Measurements from ENCODE around the gene ZNF644.
A peak's percentile ranks its signal among the peaks of the same experiment; 100 is the strongest.

ZNF644 gene

DNA sequence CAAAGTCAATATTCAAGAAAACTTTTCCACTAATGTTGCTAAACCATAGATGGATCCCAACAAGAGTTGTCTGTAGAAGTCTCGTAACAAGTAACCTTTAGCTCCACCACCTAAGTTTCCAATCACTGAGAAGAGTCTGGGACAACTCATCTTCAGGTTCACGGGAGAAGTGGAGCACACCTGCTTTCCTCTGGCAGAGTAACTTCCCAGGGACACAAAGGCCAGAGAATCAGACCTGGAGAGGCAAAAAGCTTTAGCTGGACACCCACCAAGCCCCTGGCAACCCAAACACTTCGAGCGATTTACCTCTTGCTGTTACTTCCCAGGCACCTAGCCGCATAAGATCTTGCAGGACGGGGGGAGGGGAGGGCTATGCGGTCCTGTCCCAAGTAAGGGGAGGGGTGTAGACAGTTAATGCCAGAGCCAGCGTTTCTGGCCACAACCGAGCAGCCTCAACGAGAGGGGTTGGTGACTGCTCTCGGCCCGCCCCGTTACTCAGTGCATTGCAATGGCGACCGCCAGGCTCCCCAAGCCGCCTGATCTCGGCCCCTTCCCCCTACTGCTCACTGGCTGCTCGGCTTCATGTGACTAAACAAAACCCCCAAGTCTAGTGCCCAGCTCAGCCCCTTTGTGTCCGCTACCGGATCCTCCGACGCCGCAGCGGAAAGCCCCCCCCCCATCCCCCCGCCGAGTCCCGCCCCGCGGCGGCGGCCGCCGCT is 709 bp downstream of the ZNF644 start:
- DNase-seq (peak; percentile 76), ATAC-seq (peak; percentile 65)

DNA sequence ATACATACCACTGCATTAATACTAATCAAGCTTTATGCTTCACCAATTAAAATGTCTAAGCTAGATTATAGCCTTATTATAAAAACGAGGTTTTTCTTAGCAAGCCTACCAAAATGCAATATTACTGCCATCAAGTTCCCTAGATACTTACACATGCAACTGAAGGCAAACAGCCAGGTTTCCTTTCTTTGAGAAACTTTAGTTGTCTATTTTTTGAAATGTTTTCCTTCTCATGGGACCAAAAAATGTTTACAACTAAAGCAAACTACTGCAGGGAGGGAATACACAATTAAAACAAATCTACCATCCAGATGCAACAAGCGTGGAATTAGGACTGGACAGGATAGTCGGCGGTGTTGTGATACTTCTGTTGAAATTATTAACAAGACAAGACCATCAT is 1.3 kb downstream of the ZNF644 start:
- no peak for ATAC-seq
- no peak for DNase-seq

DNA sequence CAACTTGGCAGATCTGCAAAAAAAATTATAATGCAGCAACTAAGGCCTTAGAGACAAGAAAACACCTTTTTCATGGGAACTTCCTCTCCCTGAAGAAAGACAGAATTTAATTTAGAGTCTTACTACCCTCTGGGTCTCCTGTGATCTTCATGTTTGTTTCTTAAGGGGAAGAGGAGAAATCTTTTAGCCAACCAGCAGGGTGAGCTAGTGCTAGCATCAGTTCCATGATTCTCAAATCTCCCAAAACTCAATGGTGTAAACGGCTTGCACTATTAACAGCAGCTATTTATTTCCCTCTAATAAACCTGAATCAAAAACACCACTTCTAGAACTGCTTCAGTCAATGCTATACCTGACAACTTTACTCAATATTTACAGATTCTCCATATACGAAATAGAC is 3.8 kb downstream of the ZNF644 start:
- ATAC-seq, result no peak
- no peak for DNase-seq

DNA sequence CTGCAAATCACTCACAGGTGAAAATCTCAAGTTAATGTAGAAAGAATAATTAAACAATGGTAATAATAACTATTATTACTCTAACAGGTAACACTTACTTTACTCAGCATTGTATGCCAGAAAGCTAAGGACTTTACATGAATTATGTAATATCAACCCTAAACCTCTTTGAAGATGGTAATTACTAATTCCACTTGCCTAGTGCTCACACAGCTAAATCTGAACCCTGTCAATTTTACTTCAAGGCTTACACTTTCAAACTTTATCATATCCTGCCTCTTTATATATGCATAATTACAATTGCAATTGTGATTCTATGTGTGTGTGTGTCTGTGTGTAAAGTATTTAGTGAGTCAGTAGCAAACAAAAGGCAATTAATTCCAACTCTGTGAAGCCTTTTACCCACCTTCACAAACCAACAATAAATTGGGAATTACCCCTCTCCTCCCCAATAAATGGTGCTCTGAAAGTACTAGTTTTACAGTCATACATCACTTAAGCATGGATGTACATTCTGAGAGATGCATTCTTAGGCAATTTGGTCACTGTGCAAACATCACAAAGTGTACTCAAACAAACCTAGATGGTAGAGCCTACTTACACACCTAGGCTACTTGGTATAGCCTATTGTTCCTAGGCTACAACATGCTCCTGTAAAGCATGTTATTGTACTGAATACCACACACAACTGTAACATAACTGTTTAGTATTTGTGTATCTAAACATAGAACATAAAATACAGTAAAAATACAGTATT is 5.9 kb downstream of the ZNF644 start:
- ATAC-seq, result no peak
- DNase-seq, result no peak

DNA sequence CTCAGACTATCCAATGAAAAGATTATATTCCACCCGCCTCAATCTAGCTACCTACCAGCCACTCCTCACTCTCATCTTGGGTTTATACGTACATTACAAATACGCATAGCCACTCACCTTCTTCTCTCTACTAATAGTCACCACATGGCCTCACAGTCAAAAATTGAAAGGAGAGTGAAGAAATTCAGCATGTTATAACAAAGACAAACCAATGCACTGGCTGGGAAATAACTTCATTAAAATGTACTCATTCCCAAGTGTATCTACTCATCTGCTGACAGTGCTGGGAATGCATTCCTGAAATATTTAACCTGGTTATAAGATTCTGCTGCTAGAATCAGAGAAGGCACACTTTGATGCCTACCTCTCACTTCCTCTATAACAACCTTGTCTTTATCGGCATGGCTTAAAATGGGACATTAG is 6.5 kb downstream of the ZNF644 start:
- ATAC-seq (no peak), DNase-seq (no peak)

DNA sequence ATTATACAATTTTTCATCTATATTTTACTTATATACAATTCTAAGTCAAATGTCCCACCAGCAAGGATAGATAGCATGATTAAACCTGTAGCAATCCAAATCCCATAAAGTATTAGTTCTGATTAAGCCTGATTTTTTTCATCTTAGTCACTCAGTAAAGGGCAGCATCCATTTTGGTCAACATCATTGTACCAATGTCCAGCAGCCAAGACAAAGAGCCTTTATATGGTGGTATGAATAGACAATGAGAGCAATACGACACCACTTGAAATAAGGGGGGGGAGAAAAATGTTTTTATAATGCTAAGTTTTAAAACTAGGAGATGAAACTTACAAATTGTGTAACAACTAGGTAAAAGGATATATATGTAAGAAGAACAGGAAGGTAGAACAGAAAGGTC is 7.4 kb downstream of the ZNF644 start:
- no peak for ATAC-seq
- DNase-seq, result no peak

DNA sequence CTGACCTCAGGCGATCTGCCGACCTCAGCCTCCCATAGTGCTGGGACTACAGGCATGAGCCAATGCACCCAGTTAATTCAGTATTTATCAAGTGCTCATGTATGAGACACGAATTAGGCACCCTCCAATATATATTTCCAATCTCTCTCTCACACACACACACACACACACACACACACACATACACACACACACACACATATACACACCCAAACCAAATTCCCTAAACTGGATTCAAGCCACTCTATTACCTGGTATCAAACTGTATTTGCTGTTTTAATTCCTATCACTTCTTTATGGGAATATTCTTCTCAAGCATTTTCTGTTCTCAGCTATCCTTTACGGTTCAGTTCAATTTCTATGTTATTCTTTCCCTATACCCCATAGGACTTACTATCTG is 8.5 kb downstream of the ZNF644 start:
- ATAC-seq (no peak), DNase-seq (no peak)

DNA sequence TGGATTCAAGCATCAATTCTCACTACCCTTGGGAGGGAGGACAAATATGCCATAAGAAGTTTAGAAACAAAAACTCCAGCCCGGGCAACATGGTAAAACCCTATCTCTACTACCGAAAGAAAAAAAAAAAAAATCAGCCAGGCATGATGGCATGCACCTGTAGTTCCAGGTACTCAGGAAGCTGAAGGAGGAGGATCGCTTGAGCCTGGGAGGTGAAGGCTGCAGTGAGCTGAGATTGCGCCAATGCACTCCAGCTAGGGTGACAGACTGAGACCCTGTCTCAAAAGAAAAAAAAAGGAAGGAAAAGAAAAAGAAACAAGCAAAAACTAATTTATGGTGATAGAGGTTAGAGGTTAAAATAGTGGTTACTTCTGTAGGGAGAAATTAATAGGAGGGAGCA is 9.6 kb downstream of the ZNF644 start:
- no peak for DNase-seq
- no peak for ATAC-seq

DNA sequence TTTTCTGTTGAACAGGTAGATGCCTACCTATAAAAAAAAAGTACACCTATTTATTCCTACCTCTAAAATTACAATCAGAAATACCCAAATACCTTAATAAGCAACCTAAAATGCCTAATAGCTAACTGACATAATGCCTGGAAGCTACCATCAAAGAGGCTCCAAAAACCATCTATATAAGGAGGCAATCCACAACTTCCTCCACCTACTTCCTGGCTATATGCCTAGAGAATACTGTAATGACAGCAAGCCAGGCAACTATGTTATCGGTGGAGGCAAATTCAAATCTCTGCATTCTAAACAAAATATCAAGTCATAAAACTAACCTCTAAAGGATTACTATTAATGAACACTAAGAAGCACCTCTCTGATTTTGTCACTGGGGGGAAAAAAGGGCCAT is 10.1 kb downstream of the ZNF644 start:
- ATAC-seq (no peak), DNase-seq (no peak)

DNA sequence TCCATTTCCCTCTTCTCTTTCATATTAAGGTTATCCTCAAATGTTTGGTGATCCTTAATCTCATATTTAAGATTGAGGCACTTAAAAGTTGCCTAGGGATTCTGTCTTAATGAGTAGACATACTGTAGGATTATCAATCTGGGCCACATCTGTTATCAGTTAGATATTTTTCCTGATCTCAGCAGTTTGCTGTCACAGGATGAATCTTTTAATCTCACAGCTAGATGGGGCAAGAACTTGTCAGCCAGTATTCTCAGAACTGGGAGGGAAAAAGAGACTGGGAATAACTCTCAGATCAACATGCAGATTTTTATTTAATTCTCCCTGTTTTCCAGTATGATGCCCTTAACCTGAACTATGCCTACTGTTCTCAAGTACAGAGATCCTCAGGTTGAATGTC is 14.0 kb downstream of the ZNF644 start:
- ATAC-seq, result no peak

DNA sequence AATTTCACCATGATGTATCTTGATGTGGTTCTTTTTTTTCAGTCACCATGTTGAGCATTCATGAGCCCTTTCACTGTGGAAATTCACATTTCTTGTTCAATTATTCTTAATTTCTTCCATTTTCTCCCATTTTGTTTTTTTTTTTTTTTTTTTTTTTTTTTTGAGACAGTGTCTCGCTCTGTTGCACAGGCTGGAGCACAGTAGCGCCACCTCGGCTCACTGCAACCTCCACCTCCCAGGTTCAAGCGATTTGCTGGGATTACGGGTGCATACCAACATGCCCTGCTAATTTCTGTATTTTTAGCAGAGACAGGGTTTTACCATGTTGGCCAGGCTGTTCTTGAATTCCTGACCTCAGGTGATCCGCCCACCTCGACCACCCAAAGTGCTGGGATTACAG is 14.7 kb downstream of the ZNF644 start:
- ATAC-seq (no peak), DNase-seq (no peak)

More for the DNA sequence above, 14.0 kb downstream of the ZNF644 start:
- no peak for DNase-seq

DNA sequence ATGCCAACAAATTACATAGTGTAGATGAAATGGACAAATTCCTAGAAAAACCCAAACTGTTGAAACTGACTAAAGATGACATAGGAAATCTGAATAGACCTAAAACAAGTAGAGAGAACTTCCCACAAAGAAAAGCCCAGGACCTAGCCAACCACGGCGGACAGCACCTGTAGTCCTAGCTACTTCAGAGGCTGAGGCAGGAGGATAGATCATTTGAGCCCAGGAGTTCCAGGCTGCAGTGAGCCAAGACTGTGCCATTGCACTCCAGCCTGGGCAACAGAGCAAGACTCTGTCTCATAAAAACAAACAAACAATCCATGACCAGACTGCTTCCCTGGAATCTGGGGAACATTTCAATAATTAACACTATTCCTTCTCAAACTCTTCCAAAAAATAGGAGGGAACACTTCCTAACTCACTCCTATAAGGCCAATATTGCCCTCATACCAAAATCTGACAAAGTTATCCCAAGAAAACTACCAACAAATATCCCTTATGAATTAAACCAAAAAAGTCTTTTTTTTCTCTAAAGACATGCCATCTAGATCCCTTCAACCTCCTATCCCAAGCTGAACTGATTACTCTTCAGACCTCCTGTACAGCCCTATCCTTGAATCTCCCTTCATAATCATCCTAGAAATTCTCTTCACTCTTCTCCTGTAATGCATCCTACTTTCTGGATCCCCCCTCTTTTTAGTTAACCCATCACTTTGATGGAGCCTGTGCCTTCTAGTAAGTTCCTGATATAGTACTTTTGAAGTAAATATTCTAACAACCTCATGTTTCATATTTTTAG is 15.5 kb downstream of the ZNF644 start:
- DNase-seq, result no peak
- ATAC-seq, result no peak

DNA sequence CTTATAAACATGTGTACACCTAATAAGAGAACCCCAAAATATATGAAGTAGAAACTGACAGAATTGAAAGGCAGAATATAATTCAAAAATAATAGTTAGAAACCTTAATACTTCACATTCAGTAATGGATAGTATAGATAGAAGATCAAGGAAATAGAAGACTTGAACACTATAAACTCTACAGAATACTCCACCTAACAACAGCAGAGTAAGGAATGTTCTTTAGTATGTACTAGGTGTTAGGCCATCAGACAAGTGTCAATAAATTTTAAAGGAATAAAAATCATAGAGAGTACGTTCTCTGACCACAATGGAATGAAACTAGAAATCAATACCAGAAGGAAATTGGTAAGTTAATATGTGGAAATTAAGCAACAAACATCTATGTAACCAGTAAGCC is 16.6 kb downstream of the ZNF644 start:
- DNase-seq (no peak), ATAC-seq (no peak)

DNA sequence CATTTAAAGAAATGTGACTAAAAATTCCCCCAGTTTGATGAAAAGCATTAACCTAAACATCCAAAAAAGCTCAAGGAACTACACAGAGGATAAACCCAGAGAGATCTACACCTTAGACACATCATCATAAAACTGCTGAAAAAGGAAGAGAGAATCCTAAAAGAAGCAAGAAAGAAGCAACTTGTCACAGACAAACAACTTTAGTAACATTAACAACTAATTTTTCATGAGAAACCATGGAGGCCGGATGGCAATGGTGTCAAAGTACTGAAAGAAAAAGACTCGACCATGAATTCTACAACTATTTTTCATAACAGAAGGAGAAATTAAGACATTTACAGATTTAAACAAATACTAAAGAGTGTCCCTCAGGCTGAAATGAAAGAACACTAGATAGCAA is 17.7 kb downstream of the ZNF644 start:
- no peak for ATAC-seq
- no peak for DNase-seq

DNA sequence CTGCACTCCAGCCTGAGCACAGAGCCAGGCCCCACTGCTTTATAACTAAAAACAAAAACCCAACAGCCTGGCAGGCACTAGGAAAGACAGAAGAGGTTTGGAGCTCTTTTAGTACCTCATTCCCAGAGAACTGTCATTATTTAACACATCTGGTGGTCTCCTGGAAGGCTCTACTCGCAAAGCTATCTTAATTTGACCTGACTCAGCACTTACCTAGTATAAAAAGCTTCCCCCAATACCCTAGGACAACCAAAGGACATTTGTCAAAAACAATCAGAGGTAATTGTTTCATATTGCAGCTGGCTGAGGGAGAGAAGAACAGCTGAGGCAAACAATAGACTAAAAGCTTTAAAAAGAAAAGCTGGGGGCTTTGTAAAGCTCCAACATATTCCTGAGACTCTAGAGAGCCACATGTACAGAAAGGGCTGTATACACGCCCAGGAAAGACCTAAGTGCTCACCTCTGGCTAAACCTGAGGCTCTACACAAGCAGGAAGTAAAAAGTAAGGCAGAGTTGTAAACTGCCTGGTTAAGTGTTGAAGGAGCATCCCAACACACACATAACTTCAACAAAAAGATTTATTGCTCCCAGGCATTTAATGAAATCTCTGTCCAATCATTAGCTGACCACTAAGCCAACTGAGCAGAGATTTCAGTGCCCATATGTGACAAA is 25.0 kb downstream of the ZNF644 start:
- DNase-seq (no peak), ATAC-seq (no peak)

DNA sequence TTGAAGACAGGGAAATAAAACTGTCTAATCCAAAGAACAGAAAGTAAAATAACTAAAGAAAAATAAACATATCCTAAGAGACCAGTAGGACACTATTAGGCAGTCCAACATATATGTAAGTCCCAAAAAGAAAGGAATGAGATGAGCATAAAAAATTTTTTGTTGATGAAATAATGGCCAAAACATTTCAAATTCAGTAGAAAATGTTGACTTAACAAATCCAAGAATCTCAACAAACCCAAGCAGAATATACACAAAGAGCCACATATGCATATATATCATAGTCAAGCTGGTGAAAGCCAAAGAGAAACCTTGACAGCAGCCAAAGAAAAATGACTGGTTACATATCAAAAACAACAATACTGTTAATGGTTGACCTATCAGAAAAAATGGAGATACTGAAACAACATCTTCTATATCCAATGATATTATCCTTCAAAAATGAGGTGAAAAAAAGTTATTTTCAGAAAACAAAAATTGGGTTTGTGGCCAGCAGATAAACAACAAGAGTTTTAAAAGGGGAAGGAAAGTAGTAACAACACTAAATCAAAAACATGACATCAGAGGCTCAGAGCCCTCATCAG is 26.4 kb downstream of the ZNF644 start:
- ATAC-seq (no peak), DNase-seq (no peak)

DNA sequence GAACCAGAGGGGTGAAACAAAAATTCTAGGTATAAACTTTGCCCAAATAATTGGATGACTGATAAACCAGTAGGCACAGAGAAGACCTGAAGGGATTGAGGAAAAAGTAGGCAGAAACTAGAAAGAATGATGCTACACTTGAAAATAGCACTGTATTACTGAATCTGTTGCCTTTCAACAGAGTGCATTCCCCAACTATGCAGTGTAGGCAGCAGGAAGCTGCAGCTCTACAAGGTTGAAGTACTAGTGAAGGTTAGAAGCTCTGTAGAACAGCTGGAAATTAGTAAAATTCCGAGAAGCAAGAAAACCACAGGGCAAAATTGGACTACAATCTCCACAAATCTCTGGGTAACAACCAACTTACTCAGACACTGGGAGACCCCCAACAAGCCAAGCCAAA is 27.4 kb downstream of the ZNF644 start:
- DNase-seq (no peak), ATAC-seq (no peak)

DNA sequence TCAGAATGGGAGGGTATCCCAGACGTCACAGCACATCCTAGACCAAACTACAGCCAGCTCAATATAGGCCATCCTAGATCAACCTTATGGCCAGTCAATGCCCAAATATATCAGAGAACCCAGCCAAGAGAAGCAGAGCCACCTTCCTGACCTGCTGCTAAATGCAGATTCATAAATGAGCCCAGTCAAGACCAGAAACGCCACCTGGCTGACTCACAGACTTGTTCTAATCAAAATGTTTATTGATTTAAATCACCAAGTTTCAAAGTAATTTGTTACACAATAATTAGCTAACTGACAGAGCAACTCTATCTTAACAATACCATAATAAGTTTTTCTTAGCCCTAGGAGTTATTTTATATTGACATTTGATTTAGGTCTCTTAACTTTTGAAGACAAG is 28.6 kb downstream of the ZNF644 start:
- DNase-seq (no peak), ATAC-seq (no peak)

DNA sequence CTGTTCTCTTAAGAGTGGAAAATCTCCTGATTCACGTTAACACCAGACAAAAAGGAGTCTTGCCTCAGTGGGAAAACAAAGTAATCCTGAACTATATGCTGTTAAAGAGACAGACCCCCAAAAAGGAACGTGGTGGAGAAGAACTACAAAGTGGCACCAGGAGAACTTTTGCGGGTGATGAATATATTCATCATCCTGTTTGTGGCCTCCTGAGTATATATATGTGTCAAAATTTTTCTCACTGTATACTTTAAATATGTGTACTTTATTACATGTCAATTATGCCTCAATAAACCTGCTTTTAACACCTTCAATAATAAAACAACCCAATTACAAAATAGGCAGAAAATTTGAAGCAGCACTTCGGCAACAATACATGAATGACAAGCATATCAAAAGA is 31.1 kb downstream of the ZNF644 start:
- no peak for ATAC-seq

DNA sequence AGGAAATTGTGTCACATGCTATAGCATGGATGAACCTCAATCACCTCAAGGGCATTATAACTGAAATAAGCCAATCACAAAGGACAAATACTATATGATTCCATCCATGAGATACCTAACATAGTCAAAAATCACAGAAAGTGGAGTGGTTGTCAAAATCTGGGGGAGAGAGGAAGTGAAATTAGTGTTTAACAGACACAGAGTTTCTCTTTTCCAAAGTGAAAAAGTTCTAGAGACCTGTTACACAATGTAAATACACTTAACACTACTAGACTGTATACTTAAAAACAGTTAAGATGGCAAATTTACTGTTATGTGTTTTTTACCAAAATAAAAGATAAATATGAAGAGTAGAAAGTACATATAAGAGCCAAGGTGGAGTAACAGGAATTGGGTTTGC is 31.8 kb downstream of the ZNF644 start:
- DNase-seq (no peak), ATAC-seq (no peak)

More for the DNA sequence above, 31.1 kb downstream of the ZNF644 start:
- no peak for DNase-seq

DNA sequence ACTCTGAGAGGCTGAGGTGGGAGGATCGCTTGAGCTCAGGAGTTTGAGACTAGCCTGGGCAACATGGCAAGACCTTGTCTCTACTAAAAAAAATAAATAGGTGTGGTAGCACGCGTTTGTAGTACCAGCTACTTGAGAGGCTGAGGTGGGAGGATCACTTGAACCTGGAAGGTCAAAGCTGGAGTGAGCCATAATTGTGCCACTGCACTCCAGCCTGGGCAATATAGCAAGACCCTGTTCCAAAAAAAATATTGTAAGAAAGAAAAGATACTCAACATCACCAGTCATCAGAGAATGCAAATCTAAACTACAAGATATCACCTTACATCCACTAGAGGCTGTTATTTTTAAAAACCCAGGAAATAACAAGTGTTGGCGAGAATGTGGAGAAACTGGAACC is 32.5 kb downstream of the ZNF644 start:
- DNase-seq (no peak), ATAC-seq (no peak)

DNA sequence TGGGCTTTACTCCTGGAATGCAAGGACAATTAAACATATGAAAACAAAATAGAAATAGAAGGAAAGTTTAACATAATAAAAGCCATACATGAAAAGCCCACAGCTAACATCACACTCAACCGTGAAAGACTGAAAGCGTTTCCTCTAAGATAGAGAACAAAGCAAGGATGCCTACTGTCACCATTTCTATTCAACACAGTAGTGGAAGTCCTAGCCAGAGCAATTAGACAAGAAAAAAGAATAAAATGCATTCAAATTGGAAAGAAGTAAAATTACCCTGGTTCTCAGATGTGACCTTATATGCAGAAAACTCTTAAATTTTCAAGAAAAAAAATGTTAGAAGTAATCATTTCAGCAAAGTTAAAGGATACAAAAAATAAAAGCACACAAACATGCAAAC is 34.0 kb downstream of the ZNF644 start:
- DNase-seq (no peak), ATAC-seq (no peak)

Data from stimulated activated naive CD8-positive, alpha-beta T cell treated with anti-CD3 and anti-CD28 coated beads, Interleukin-15, Interleukin-2, amounts not matched to agents 100 U/mL and 50 U/mL, for 24 hours (primary cell).